ENCODE measurements around the gene UGT2B7.

UGT2B7 gene

DNA sequence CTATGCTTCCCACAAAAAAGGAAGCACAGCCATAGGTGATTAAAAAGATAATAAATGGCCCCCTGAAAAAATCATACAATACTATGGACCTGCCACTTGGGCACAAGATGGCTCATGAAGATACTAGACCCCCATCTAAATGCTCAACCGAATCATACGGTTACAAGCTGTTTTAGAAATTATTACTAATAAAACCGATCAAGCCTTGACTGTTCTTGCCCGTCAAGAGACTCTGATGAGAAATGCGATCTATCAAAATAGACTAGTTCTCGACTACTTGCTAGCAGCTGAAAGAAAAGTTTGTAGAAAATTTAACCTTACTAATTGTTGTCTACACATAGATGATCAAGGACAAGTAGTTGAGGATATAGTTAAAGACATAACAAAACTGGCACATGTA, 40.1 kb upstream of the UGT2B7 start:
- DNase-seq = no peak
- Mint-ChIP-seq H3K4me3 (no peak overlapping the region), H3K27me3 (ENCODE audit: low read depth, poor library complexity) (peaks cover 5% of the 10 kb centered on the region), H3K27ac (no peak overlapping the region), H3K36me3 (ENCODE audit: low read depth) (no peaks in the 10 kb centered on the region), H3K9me3 (no peaks in the 10 kb centered on the region), H3K4me1 (peaks cover 43% of the 10 kb centered on the region)
- TF ChIP-seq, protein P1, sequence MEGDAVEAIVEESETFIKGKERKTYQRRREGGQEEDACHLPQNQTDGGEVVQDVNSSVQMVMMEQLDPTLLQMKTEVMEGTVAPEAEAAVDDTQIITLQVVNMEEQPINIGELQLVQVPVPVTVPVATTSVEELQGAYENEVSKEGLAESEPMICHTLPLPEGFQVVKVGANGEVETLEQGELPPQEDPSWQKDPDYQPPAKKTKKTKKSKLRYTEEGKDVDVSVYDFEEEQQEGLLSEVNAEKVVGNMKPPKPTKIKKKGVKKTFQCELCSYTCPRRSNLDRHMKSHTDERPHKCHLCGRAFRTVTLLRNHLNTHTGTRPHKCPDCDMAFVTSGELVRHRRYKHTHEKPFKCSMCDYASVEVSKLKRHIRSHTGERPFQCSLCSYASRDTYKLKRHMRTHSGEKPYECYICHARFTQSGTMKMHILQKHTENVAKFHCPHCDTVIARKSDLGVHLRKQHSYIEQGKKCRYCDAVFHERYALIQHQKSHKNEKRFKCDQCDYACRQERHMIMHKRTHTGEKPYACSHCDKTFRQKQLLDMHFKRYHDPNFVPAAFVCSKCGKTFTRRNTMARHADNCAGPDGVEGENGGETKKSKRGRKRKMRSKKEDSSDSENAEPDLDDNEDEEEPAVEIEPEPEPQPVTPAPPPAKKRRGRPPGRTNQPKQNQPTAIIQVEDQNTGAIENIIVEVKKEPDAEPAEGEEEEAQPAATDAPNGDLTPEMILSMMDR (IDR thresholded peaks at IDR 0.05) = no peak

DNA sequence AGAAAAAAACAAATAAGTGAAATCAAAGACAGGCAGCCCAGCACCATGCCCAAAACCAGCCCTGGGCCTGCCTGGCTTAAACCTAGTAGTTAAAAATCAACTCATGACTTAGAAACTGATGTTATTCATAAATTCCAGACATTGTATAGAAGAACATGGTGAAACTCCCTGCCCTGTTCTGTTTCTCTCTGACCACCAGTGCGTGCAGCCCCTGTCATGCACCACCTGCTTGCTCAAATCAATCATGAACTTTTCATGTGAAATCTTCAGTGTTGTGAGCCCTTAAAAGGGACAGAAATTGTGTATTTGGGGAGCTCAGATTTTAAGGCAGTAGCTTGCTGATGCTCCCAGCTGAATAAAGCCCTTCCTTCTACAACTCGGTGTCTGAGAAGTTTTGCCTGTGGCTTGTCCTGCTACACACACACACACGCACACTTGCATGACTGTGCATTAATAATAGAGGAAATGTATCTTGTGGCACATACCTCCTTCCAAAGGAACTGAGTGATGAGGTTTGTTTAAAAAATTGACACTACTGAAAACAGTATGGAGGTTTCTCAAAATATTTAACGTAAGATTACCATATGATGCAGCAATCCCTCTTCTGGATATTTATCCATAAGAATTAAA, 39.2 kb upstream of the UGT2B7 start:
- no peak overlapping the region for H3K4me3 Mint-ChIP-seq
- peak overlapping the region; percentile 31 for H3K27ac Mint-ChIP-seq
- H3K9me3 Mint-ChIP-seq = no peaks in the 10 kb centered on the region
- peaks cover 5% of the 10 kb centered on the region for H3K27me3 Mint-ChIP-seq (ENCODE audit: low read depth, poor library complexity)
- no peaks in the 10 kb centered on the region for H3K36me3 Mint-ChIP-seq (ENCODE audit: low read depth)
- no peak for DNase-seq
- TF ChIP-seq, protein P1 (IDR thresholded peaks at IDR 0.05) = no peak
- H3K4me1 Mint-ChIP-seq = peaks cover 34% of the 10 kb centered on the region

DNA sequence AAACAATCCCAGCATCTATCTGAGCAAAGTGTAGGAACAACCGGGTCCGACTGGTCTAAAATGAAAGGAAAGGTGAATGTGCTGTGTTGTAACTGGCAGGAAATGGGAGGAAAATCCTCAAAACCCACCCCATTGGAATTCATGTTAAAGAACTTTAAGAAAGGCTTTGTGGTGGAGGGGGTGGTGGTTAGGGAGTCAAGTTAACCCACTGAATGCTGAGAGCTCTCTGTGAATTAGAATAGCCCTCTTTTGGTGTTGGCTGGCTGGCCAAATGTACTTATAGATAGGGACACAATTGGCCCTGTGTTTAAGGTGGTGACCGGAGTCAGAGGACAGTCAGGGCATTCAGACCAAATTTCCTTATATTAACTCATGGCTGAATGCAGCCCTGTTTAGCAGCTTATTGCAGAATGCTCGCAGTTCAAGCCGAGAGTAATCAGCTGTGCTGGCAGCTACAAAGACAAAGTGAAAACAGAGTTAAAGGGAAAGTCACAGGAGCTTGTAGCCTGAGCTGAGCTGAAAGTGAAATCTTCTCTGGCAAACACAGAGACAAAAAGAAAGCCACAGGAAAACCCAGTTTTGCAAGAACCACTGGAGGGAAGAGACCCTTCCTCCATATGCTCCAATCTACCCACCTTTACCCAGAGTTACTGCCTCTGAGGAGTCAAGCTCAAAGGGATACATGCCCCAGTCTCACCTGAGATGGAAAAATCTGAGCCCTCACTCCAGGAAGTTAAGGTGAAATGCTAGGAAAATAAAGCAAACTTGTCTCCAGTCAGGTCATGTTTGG, 38.5 kb upstream of the UGT2B7 start:
- peaks cover 28% of the 10 kb centered on the region for H3K4me1 Mint-ChIP-seq
- no peak for DNase-seq
- TF ChIP-seq, protein P1 (IDR thresholded peaks at IDR 0.05) = no peak
- peak overlapping the region; percentile 11 for H3K4me3 Mint-ChIP-seq
- peak overlapping the region; percentile 31 for H3K27ac Mint-ChIP-seq
- H3K9me3 Mint-ChIP-seq = no peaks in the 10 kb centered on the region
- peaks cover 5% of the 10 kb centered on the region for H3K27me3 Mint-ChIP-seq (ENCODE audit: low read depth, poor library complexity)
- H3K36me3 Mint-ChIP-seq (ENCODE audit: low read depth) = no peaks in the 10 kb centered on the region

DNA sequence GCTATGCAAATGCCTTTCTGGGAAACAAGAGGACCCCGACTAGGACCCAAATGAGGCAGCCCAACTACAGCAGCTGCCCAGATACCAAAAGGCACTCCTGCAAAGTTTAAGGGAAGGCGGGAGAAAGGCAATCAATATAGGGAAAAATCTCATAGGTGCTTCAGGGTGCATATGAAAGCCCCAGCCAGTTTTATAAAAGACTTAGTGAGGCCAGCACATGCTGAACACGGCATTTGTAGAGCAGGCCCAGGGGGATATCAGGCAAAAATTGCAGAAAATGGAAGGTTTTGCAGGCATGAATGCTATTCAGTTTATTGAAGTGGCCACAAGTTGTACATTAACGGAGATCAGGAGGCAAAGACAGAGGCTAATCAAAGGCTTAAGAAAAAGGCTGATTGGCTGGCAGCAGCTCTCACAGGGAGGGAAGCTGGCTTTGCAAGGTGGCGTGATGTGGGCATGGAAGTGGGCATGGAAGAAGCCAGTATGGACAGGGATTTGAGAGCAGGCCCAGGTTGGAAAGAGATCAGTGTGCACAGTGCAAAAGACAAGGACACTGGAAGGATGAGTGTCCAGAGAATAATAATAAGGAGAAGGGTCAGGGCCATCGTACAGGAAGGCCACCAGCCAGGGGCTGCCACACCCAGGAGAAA, 37.7 kb upstream of the UGT2B7 start:
- no peak overlapping the region for H3K27ac Mint-ChIP-seq
- H3K4me1 Mint-ChIP-seq = peaks cover 24% of the 10 kb centered on the region
- peaks cover 5% of the 10 kb centered on the region for H3K27me3 Mint-ChIP-seq (ENCODE audit: low read depth, poor library complexity)
- H3K36me3 Mint-ChIP-seq (ENCODE audit: low read depth) = no peaks in the 10 kb centered on the region
- H3K4me3 Mint-ChIP-seq = no peak overlapping the region
- no peak for DNase-seq
- no peaks in the 10 kb centered on the region for H3K9me3 Mint-ChIP-seq
- TF ChIP-seq, protein P1 (IDR thresholded peaks at IDR 0.05) = no peak

DNA sequence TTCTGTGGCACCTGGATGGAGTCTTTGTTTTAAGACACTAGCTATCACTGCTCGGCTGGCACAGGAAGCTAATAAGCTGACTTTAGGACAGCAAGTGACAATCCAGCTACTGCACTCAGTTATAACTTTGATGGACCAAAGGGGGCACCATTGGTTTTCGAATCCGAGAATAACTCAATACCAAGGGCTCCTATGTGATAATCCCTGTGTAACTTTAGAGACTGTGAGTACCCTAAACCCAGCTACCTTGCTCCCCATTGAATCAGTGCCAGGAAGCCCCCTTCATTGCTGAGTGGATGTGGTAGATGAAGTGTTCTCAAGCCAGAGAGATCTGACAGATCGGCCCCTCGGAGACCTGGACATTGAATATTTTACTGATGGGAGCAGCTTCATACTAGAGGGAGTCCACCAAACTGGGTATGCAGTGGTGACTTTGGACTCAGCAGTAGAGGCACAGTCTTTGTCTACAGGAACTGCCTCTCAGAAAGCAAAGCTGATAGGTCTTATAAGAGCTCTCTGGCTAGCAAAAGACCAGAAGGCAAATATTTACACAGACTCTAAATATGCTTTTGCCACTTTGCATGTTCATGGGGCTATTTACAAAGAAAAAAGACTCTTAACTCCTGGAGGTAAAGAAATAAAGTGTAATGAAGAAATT, 35.5 kb upstream of the UGT2B7 start:
- Mint-ChIP-seq H3K27me3 (ENCODE audit: low read depth, poor library complexity) (peaks cover 5% of the 10 kb centered on the region), H3K27ac (no peak overlapping the region), H3K9me3 (no peaks in the 10 kb centered on the region), H3K4me1 (peaks cover 21% of the 10 kb centered on the region), H3K36me3 (ENCODE audit: low read depth) (no peaks in the 10 kb centered on the region), H3K4me3 (no peak overlapping the region)
- DNase-seq = no peak
- TF ChIP-seq, protein P1 (IDR thresholded peaks at IDR 0.05) = no peak

All from nephron progenitor cell (in vitro differentiated cells).